Lower lobe of right lung (tissue), 2 donors: ENCODE measurements around the gene MTMR2. TPM values are rescaled to one million over a fixed set of nuclear protein-coding genes. Genes with fewer than 3 reads are reported as not detected.
"Not testable (repeated sequence)": the region's sequence is repeated elsewhere in the genome, so short reads cannot be mapped to it uniquely, and the experiment has no call there.

Experiments
- ATAC-seq, 2 donors: fragments of 200-7000 bp; cut with Tn5 transposase; one replicate each; pipeline ENCODE4 v1.9.1; 2020 to 2022; ENCODE audit warnings: mild to moderate bottlenecking in 2 of 2, moderate library complexity in 2 of 2
- DNase-seq: peaks from one replicate; pipeline ENCODE4 v3.0.0-alpha.2; 2020
- H3K27ac ChIP-seq: fragments of 200-600 bp; one replicate; pipeline ENCODE4 v1.8.0; 2022
- H3K27me3 ChIP-seq: fragments of 200-600 bp; one replicate; pipeline ENCODE4 v1.8.0; 2022; ENCODE audit warnings: low read depth
- H3K36me3 ChIP-seq: fragments of 200-600 bp; one replicate; pipeline ENCODE4 v1.8.0; 2022; ENCODE audit warnings: mild to moderate bottlenecking
- H3K4me1 ChIP-seq: fragments of 200-600 bp; one replicate; pipeline ENCODE4 v1.8.0; 2022
- H3K4me3 ChIP-seq: fragments of 200-600 bp; one replicate; pipeline ENCODE4 v1.8.0; 2022; ENCODE audit warnings: mild to moderate bottlenecking
- H3K9me3 ChIP-seq: fragments of 200-600 bp; one replicate; pipeline ENCODE4 v1.8.0; 2022
- CTCF ChIP-seq: fragments of 200-600 bp; IDR thresholded peaks from one replicate; pipeline ENCODE4 v1.8.0; 2022; ENCODE audit warnings: antibody characterized with exemption, mild to moderate bottlenecking
- intact Hi-C: fragments of 100-400 bp; cut with DNase I; formaldehyde crosslinking; loops from one replicate; pipeline ENCODE4 v1.11.0; 2022
- total RNA-seq: library from RNA; stranded (reverse); fragmentation: NEBNext Ultra II Directional; extraction: Animal tissue kit (Norgen Biotek cat#: 25700); gene quantifications from one replicate; pipeline ENCODE4 v1.2.1, GENCODE V29; 2021
- donor health status: DM: no; HTN: yes; CAD: no; lungs with severe emphysema.

Gene MTMR2
- total RNA-seq, 1 donor from 2014 or later: 24.9 TPM

- Histone ChIP-seq H3K27me3 (no peaks in the 10 kb centered on the region), H3K27ac (no peak overlapping the region), H3K4me3 (no peak overlapping the region), H3K9me3 (no peaks in the 10 kb centered on the region), H3K36me3 (peaks cover 60% of the 10 kb centered on the region), H3K4me1 (no peaks in the 10 kb centered on the region)
- no peak for TF ChIP-seq CTCF
- intact Hi-C loops: no loop called here
- DNase-seq (no peak), ATAC-seq (no peak)
These were observed 102.3 kb downstream of the MTMR2 start for GRCh38 chr11:95821640-95822039.

GRCh38 chr11:95816037-95816436 lies 107.9 kb downstream of the MTMR2 start:
- no peak for ATAC-seq
- intact Hi-C loops: no loop called here
- H3K27me3 ChIP-seq: no peaks in the 10 kb centered on the region

GRCh38 chr11:95811052-95811451 lies 112.9 kb downstream of the MTMR2 start:
- DNase-seq, H3K27ac ChIP-seq, intact Hi-C loops, H3K27me3 ChIP-seq, H3K9me3 ChIP-seq, H3K4me3 ChIP-seq, H3K4me1 ChIP-seq, ATAC-seq: not testable (repeated sequence)
- H3K36me3 ChIP-seq: peaks cover 18% of the 10 kb centered on the region

More at GRCh38 chr11:95816037-95816436, 107.9 kb downstream of the MTMR2 start:
- Histone ChIP-seq H3K4me3 (no peak overlapping the region), H3K27ac (no peak overlapping the region), H3K9me3 (no peaks in the 10 kb centered on the region), H3K4me1 (no peaks in the 10 kb centered on the region), H3K36me3 (peaks cover 37% of the 10 kb centered on the region)
- no peak for DNase-seq
- no peak for TF ChIP-seq CTCF

- ATAC-seq, DNase-seq, intact Hi-C loops, H3K27ac ChIP-seq, H3K4me1 ChIP-seq, H3K27me3 ChIP-seq, H3K4me3 ChIP-seq, H3K9me3 ChIP-seq: not testable (repeated sequence)
- H3K36me3 ChIP-seq: peaks cover 10% of the 10 kb centered on the region
These were observed 117.4 kb downstream of the MTMR2 start for GRCh38 chr11:95806464-95806863.

GRCh38 chr11:95805869-95806268 lies 118.0 kb downstream of the MTMR2 start:
- intact Hi-C loops: no loop called here
- Histone ChIP-seq H3K9me3 (no peaks in the 10 kb centered on the region), H3K4me3 (no peak overlapping the region), H3K27ac (no peak overlapping the region), H3K36me3 (peaks cover 16% of the 10 kb centered on the region), H3K27me3 (no peaks in the 10 kb centered on the region), H3K4me1 (peaks cover 5% of the 10 kb centered on the region)
- ATAC-seq (no peak), DNase-seq (no peak)
- TF ChIP-seq CTCF: no peak

- Histone ChIP-seq H3K4me3 (no peak overlapping the region), H3K36me3 (peaks cover 34% of the 10 kb centered on the region), H3K27me3 (no peaks in the 10 kb centered on the region), H3K4me1 (peaks cover 5% of the 10 kb centered on the region), H3K27ac (no peak overlapping the region), H3K9me3 (no peaks in the 10 kb centered on the region)
- no peak for TF ChIP-seq CTCF
- ATAC-seq: no peak
- intact Hi-C loops: no loop called here
- DNase-seq: no peak
These were observed 119.9 kb downstream of the MTMR2 start for GRCh38 chr11:95803973-95804372.

- no peak for DNase-seq
- peaks cover 34% of the 10 kb centered on the region for H3K36me3 ChIP-seq
- TF ChIP-seq CTCF: no peak
These were observed 121.1 kb downstream of the MTMR2 start for GRCh38 chr11:95802806-95803205.

More at GRCh38 chr11:95802806-95803205, 121.1 kb downstream of the MTMR2 start:
- no peak for ATAC-seq
- Histone ChIP-seq H3K9me3 (no peaks in the 10 kb centered on the region), H3K4me3 (no peak overlapping the region), H3K27ac (no peak overlapping the region), H3K4me1 (peaks cover 5% of the 10 kb centered on the region), H3K27me3 (no peaks in the 10 kb centered on the region)
- intact Hi-C loops: no loop called here
